Right kidney (tissue), 1 donor: Measurements from ENCODE around the gene UGT2B15.
"Not testable (repeated sequence)": the region's sequence is repeated elsewhere in the genome, so short reads cannot be mapped to it uniquely, and the experiment has no call there.

Experiments used
- DNase-seq: peaks from one replicate; pipeline ENCODE4 v3.0.0-alpha.2; 2016

The UGT2B15 gene

DNA sequence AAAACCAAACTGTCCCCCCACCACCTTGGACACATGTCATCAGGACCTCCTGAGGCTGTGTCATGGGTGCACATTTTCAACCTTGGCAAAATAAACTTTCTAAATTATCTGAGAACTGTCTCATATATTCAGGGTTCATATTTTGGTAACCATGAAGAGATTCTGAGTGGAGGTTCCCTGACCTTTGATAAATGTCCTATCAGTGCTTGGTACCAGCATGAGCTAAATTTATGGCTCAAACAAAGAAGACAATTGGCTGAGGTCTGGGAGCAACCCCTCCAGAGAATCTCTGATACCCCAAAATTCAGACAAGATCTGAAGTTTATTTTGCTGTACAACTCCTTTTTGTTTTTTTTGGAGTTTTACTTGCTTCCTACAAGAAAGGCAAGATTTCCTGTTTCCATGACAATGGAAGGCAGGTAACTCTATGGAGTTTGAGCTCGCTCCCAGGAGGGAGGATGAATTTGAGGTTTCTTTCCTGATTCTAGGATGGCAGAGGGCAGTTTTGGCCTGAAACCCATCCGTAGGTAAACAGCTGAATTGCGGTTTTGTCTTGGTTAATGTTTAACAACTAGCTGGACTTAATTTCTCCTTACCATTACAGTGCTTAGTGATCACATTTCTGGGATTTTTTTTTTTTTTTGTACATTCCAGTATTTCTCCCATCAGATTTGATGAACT is 14.5 kb downstream of the UGT2B15 start:
- DNase-seq, result no peak

DNA sequence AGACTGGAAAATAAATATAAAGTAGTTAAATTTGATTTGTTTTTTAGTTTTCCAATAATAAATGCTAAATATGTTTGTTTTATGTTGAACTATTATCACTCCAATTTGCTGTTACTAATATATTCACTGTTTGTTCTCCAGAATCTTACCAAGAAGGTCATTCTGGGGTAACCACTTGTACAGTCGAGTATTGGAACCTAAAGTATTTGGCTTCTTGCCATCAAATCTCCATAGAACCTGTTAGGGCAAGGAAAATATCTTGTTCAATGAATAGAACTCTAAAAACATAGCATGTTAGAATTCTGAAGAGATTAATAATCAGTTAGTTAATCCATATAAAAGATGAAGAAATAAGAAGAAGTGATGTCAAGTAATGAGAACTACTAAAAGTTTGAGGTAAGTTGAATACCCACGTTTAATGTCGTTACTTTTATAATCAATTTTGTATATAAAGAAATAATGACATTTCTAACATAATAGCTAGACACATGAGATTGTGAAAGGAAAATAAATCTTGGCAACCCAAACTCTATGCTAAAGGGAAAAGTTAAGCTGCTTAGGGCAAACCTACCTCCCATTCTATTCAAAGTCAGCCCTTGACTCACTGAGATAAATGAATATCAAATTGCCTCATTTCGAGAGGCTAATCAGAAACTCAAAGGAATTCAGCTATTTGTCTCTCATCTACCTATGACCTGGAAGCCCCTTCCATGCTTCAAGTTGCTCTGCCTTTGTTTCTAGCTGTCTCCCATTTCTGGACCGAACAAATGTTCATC is 15.3 kb downstream of the UGT2B15 start:
- no peak for DNase-seq

DNA sequence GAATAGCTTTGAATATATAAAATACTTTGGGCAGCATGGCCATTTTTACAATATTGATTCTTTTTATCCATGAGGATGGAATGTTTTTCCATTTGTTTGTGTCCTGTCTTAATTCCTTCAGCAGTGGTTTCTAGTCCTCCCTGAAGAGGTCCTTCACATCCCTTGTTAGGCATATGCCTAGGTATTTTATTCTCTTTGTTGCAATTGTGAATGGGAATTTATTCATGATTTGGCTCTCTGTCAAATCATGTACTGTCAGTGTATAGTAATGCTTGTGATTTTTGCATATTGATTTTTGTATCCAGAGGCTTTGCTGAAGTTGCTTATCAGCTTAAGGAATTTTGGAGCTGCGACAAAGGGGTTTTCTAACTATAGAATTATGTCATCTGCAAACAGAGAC is 18.5 kb downstream of the UGT2B15 start:
- DNase-seq, result no peak

GRCh38 chr4:68630371-68630770 is 40.1 kb downstream of the UGT2B15 start:
- DNase-seq, result no peak

DNA sequence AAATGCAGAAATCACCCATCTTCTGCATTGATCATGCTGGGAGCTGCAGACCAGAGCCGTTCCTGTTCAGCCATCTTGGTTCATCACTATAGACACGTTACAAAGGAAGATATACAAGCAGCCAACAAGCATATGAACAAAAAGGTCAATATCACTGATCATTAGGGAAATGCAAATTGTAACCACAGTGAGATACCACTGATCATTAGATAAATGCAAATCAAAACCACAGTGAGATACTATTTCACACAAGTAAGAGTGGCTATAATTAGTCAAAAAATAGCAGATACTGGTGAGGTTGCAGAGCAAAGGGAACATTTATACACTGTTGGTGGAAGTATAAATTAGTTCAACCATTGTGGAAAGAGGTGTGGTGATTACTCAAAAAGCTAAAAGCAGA is 47.7 kb downstream of the UGT2B15 start:
- DNase-seq, result not testable (repeated sequence)

DNA sequence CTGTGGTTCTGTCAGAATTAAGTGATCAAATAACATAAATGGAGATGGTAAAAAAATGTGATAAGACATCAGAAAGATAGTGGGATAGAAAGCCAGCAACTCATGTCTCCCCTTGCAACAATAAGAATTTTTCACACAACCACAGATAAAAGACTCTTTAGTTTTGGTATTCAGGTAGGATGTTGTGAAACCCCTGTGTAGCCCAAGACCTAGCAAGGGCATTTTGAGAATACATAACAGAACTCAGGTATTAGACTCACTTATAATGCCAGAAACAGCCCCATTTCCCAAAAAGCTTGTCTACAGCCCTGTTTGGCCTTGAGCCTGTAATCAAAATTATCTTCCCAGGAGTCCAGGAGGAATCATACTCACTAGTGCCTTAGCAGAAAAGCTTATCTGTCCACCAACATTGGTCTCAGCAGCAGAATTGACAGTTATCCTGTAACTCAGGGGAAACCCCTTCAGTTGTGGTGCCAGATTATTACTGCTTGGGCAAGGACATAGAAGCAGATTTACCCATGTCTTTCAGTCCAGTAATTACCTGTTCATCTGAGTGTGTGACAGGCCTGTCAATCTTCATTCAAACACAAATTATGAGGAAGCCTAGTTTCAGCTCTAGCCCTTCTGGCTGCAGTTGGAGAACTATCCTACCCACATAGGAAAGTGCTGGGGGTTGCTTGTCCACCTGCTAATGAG is 53.3 kb downstream of the UGT2B15 start:
- no peak for DNase-seq

DNA sequence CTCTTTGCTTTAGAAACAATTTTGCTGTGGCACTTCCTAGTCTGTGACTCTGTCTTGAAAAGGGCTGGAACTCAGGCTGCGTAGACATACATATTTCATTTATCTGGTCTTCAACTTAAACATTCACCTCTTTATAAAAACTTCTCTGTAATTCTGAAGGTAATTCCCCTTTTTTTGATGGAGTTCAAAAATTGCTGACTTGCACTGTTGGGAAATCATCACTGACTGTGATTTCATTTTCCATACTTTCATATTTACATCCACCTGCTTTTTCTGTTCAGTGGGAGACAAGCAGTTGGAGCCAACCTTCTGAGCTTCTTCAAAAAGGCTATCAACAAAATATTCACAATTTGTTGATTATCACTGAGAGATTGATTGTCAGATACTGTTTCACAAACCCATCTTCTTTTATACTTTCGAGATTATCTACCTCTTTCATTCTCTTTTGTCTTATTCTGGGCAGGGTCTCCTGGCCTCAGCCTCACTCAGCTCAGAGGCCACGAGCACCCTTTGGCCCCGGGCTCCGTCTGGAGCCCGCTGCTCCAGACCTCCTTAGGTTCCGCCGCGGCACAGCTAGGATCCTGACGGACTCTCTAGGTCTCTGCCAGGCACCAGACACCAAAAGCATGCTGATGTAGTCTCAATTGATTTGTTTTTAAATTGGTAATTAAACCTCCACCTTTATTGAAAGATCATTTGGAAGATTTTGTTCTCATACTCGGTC is 54.6 kb downstream of the UGT2B15 start:
- no peak for DNase-seq

GRCh38 chr4:68613752-68614151 is 56.7 kb downstream of the UGT2B15 start:
- DNase-seq, result no peak

GRCh38 chr4:68606240-68606639 is 64.2 kb downstream of the UGT2B15 start:
- no peak for DNase-seq

GRCh38 chr4:68599150-68599549 is 71.3 kb downstream of the UGT2B15 start:
- no peak for DNase-seq

GRCh38 chr4:68597482-68597881 is 73.0 kb downstream of the UGT2B15 start:
- DNase-seq, result no peak
